Lung (tissue), 12 donors: Measurements from ENCODE around the gene CRAMP1. TPM values are rescaled to one million over a fixed set of nuclear protein-coding genes. Genes with fewer than 3 reads are reported as not detected.

ENCODE experiments used
- ATAC-seq: fragments of 200-7000 bp; cut with Tn5 transposase; one replicate; pipeline ENCODE4 v1.9.1; 2020; ENCODE audit warnings: moderate number of reproducible peaks; ENCODE audit not compliant: insufficient read depth, low FRiP score
- DNase-seq, 3 donors: peaks; one replicate each; pipeline ENCODE4 v3.0.0-alpha.2; 2013 to 2017
- H3K27ac ChIP-seq, 2 donors: one replicate each; pipeline ENCODE4 v1.5.1; 2013; ENCODE audit warnings: mild to moderate bottlenecking in 2 of 2, moderate library complexity in 2 of 2, control low read depth in 1 of 2, inconsistent platforms in 1 of 2, low read depth in 1 of 2, low read length in 1 of 2
- H3K27me3 ChIP-seq, 3 donors: one replicate each; pipeline ENCODE4 v1.5.1; 2013; ENCODE audit warnings: low read length in 2 of 3; ENCODE audit not compliant: control insufficient read depth in 3 of 3, insufficient read depth in 3 of 3
- H3K36me3 ChIP-seq, 4 donors: one replicate each; pipeline ENCODE4 v1.5.1; 2013; ENCODE audit warnings: low read length in 4 of 4, mild to moderate bottlenecking in 1 of 4, moderate library complexity in 1 of 4; ENCODE audit not compliant: control insufficient read depth in 4 of 4, insufficient read depth in 4 of 4
- H3K4me1 ChIP-seq, 5 donors: one replicate each; pipeline ENCODE4 v1.5.1; 2013; ENCODE audit warnings: low read length in 5 of 5, mild to moderate bottlenecking in 2 of 5, moderate library complexity in 1 of 5; ENCODE audit not compliant: control insufficient read depth in 5 of 5, insufficient read depth in 5 of 5
- H3K4me3 ChIP-seq: one replicate; pipeline ENCODE4 v1.5.1; 2013; ENCODE audit warnings: mild to moderate bottlenecking, control low read depth, moderate library complexity
- H3K9ac ChIP-seq, 2 donors: one replicate each; pipeline ENCODE4 v1.5.1; 2013; ENCODE audit warnings: low read length in 2 of 2, control low read depth in 1 of 2; ENCODE audit not compliant: insufficient read depth in 1 of 2
- H3K9me3 ChIP-seq, 4 donors: one replicate each; pipeline ENCODE4 v1.5.1; 2013; ENCODE audit warnings: low read length in 3 of 4, mild to moderate bottlenecking in 1 of 4, moderate library complexity in 1 of 4; ENCODE audit not compliant: control insufficient read depth in 4 of 4, insufficient read depth in 3 of 4
- CTCF ChIP-seq: IDR thresholded peaks from 2 replicates; pipeline ENCODE4 v1.5.1; 2012; ENCODE audit warnings: mild to moderate bottlenecking; ENCODE audit errors: control extremely low read depth, extremely low read depth
- WGBS, 2 donors: extraction: QIAGEN DNeasy Blood & Tissue Kit; methylation state at CpG; one replicate each; pipeline ENCODE4 v1.1.7; 2013; 5-methylcytosine and 5-hydroxymethylcytosine counted together
- polyA plus RNA-seq, 2 donors: library from polyadenylated mRNA; stranded (reverse); fragments of 200-250 nt; gene quantifications; one replicate each; pipeline ENCODE4 v1.2.1, GENCODE V29; 2013
- total RNA-seq, 2 donors: library from RNA; depleted of rRNA in 1 of 2; stranded (reverse); fragments of >200 nt in 1 of 2; gene quantifications; one replicate each; pipeline ENCODE4 v1.2.1, GENCODE V29; 2014 to 2021
- donor health status: control.
- donor health status: control.
- donor health status: Bipolar disorder and iron deficiency.
- donor health status: healthy.
- donor health status: DM: yes; HTN: yes; CAD: no.

Gene CRAMP1
- total and polyA plus RNA-seq, 4 donors = 6.6 to 20.4 (median 12.5) TPM

GRCh38 chr16:1580256-1580655 lies 31.9 kb upstream of the CRAMP1 start:
- 75 to 81% methylated on average over 12 of the region's 12 CpGs for WGBS, 2 donors
- no peak for ATAC-seq
- Histone ChIP-seq H3K4me1 (peaks cover 0 to 1% (median 0%) of the 10 kb centered on the region in 5 donors), H3K36me3 (peaks cover 1 to 28% (median 19%) of the 10 kb centered on the region in 4 donors), H3K4me3 (no peak overlapping the region), H3K27ac (no peak overlapping the region), H3K27me3 (no peaks in the 10 kb centered on the region), H3K9me3 (no peaks in the 10 kb centered on the region), H3K9ac (no peak overlapping the region)
- no peak for TF ChIP-seq CTCF
- no peak for DNase-seq

GRCh38 chr16:1580956-1581355 lies 31.2 kb upstream of the CRAMP1 start:
- 96 to 99% methylated on average over 5 to 6 of the region's 6 CpGs for WGBS, 2 donors
- Histone ChIP-seq H3K27me3 (no peaks in the 10 kb centered on the region), H3K36me3 (peaks cover 2 to 30% (median 20%) of the 10 kb centered on the region in 4 donors), H3K27ac (no peak overlapping the region), H3K9ac (no peak overlapping the region), H3K4me3 (no peak overlapping the region), H3K9me3 (no peaks in the 10 kb centered on the region), H3K4me1 (peaks cover 0 to 1% (median 0%) of the 10 kb centered on the region in 5 donors)
- ATAC-seq (no peak), DNase-seq (no peak)
- no peak for TF ChIP-seq CTCF

GRCh38 chr16:1581804-1582203 lies 30.4 kb upstream of the CRAMP1 start:
- H3K4me3 ChIP-seq = no peak overlapping the region
- no peak for TF ChIP-seq CTCF
- H3K27ac ChIP-seq = no peak overlapping the region
- H3K36me3 ChIP-seq = peaks cover 2 to 34% (median 27%) of the 10 kb centered on the region in 4 donors
- H3K4me1 ChIP-seq = no peaks in the 10 kb centered on the region
- 89 to 90% methylated on average over 9 of the region's 9 CpGs for WGBS, 2 donors
- no peak overlapping the region for H3K9ac ChIP-seq
- H3K9me3 ChIP-seq = no peaks in the 10 kb centered on the region
- ATAC-seq (no peak), DNase-seq (no peak)
- no peaks in the 10 kb centered on the region for H3K27me3 ChIP-seq

- H3K9me3 ChIP-seq = no peaks in the 10 kb centered on the region
Observed at GRCh38 chr16:1583180-1583579, 29.0 kb upstream of the CRAMP1 start.

More at GRCh38 chr16:1583180-1583579, 29.0 kb upstream of the CRAMP1 start:
- Histone ChIP-seq H3K27ac (no peak overlapping the region), H3K4me3 (no peak overlapping the region), H3K36me3 (peaks cover 5 to 38% (median 29%) of the 10 kb centered on the region in 4 donors), H3K9ac (no peak overlapping the region), H3K4me1 (no peaks in the 10 kb centered on the region), H3K27me3 (no peaks in the 10 kb centered on the region)
- no peak for ATAC-seq
- DNase-seq = no peak
- no peak for TF ChIP-seq CTCF
- WGBS, 2 donors = 85 to 90% methylated on average over 15 of the region's 15 CpGs
